Measurements from ENCODE around the gene SEPTIN11.

The SEPTIN11 gene

DNA sequence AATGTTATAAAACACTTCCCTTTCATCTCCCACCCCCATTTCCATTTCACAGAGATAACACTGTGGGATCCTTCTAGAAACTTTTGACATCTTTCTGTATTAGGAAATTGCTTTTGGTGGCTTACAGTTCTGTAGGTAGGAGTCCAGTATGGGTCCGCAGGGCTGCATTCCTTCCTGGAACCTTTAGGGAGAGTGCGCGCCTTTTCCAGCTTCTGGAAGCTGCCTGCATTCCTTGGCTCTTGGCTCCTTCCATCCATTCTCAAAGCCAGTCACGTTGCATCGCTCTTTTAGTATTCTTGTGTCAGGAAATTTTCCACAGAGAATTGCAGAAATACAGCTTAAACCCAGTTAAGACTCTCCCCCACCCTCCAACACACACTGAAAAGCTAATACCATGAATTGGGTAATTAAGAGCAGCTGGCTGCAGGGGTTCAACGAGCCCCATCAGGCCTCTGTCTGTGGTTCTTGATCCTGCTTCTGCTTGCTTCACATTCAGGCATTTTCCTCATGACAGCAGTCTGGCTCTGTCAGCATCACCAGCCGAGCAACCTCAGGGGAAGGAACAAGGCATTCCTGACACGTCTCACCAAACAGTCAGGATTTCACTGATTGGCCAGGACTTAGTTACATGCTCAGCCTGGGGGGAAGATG is 48.8 kb downstream of the SEPTIN11 start:
- no peak overlapping the region for H3K4me3 ChIP-seq (ENCODE audit: low read depth, low read length)
- no peak for DNase-seq (ENCODE audit: low read depth)
- TF ChIP-seq, protein P1, sequence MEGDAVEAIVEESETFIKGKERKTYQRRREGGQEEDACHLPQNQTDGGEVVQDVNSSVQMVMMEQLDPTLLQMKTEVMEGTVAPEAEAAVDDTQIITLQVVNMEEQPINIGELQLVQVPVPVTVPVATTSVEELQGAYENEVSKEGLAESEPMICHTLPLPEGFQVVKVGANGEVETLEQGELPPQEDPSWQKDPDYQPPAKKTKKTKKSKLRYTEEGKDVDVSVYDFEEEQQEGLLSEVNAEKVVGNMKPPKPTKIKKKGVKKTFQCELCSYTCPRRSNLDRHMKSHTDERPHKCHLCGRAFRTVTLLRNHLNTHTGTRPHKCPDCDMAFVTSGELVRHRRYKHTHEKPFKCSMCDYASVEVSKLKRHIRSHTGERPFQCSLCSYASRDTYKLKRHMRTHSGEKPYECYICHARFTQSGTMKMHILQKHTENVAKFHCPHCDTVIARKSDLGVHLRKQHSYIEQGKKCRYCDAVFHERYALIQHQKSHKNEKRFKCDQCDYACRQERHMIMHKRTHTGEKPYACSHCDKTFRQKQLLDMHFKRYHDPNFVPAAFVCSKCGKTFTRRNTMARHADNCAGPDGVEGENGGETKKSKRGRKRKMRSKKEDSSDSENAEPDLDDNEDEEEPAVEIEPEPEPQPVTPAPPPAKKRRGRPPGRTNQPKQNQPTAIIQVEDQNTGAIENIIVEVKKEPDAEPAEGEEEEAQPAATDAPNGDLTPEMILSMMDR (IDR thresholded peaks at IDR 0.05; ENCODE audit: control insufficient read depth, extremely low read depth, insufficient read depth): no peak
